ENCODE measurements around the gene WDR7.

Gene WDR7

DNA sequence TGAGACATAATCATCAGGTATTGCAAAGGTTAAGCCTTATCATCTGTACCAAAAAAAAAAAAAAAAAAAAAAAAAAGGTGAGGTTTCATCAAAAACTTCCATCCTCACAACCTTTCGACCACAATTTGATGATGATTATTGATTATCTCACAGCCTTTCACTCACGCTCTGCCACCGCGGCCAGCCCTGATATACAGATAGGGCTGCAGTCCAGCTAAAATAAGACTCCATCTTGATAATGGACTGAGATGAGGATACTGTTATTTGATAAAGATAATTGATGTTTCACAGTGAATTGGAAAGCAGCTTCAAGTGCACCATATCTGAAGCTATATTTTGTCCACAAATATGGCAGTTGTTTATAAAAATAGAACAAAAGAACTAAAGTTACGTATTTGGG lies 336.1 kb downstream of the WDR7 start:
- Histone ChIP-seq H3K18ac (ENCODE audit: low read depth in 1 of 2, low read length in 2 of 2) (no peak overlapping the region), H3K9ac (ENCODE audit: low read length) (no peak overlapping the region), H3K4me1 (ENCODE audit: control insufficient read depth, insufficient read depth, low read depth, low read length) (no peaks in the 10 kb centered on the region), H3K4me2 (ENCODE audit: low read length, poor library complexity, severe bottlenecking) (no peak overlapping the region), H2BK12ac (ENCODE audit: low read length in 2 of 2) (no peak overlapping the region), H3K4ac (ENCODE audit: low read depth in 1 of 2, low read length in 2 of 2) (no peak overlapping the region), H2AFZ (ENCODE audit: low read depth, low read length) (no peak overlapping the region), H4K8ac (ENCODE audit: low read length) (no peak overlapping the region), H2BK120ac (ENCODE audit: low read depth, low read length) (no peak overlapping the region), H3K14ac (ENCODE audit: low read length in 2 of 2) (no peak overlapping the region), H3K79me1 (replicated peaks; ENCODE audit: low read length, poor library complexity, severe bottlenecking) (no peaks in the 10 kb centered on the region), H3K23ac (ENCODE audit: low read length in 2 of 2) (no peak overlapping the region), H3K27ac (ENCODE audit: low read length, poor library complexity, severe bottlenecking) (no peak overlapping the region), H3K4me3 (ENCODE audit: insufficient read depth in 1 of 2, low read depth in 1 of 2, low read length in 2 of 2) (no peak overlapping the region), H2BK15ac (ENCODE audit: low read depth, poor library complexity, severe bottlenecking) (no peak overlapping the region), H3K9me3 (ENCODE audit: control insufficient read depth, low read length) (no peaks in the 10 kb centered on the region), H2AK5ac (ENCODE audit: low read length, severe bottlenecking) (no peak overlapping the region), H3K36me3 (ENCODE audit: control insufficient read depth in 1 of 2, insufficient read depth in 2 of 2, low read depth in 1 of 2, low read length in 2 of 2) (no peaks in the 10 kb centered on the region), H2BK5ac (ENCODE audit: low read depth, low read length, poor library complexity, severe bottlenecking) (no peak overlapping the region), H3K27me3 (ENCODE audit: control insufficient read depth in 1 of 2, insufficient read depth in 1 of 2, low read length in 2 of 2) (no peaks in the 10 kb centered on the region), H4K91ac (ENCODE audit: low read length) (no peak overlapping the region)
- 99% methylated on average over 3 of the region's 5 CpGs for WGBS
- no peak for DNase-seq

DNA sequence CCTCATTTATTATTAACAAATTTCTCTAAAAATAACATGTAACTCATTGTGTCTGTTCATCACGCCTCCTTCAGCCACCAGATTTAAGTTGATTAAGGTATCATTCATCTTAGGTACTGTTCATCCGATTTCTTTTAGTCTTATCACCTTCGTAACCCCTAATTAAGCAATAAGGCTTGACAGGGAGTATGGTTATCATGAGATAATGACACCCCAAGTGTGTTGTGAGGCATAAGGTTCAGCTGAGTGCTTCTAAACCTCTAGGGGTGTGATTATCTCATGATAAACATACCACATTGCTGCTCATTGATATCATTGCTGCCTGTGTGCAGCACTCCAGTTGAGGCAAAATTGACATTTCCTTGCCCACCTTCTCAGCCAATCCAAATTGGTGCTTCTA lies 336.9 kb downstream of the WDR7 start:
- H3K36me3 ChIP-seq (ENCODE audit: control insufficient read depth in 1 of 2, insufficient read depth in 2 of 2, low read depth in 1 of 2, low read length in 2 of 2), result no peaks in the 10 kb centered on the region
- no peak overlapping the region for H3K27ac ChIP-seq (ENCODE audit: low read length, poor library complexity, severe bottlenecking)
- H3K79me1 ChIP-seq (replicated peaks; ENCODE audit: low read length, poor library complexity, severe bottlenecking), result no peaks in the 10 kb centered on the region
- H3K18ac ChIP-seq (ENCODE audit: low read depth in 1 of 2, low read length in 2 of 2), result no peak overlapping the region
- no peak overlapping the region for H2BK15ac ChIP-seq (ENCODE audit: low read depth, poor library complexity, severe bottlenecking)
- no peak overlapping the region for H3K4me2 ChIP-seq (ENCODE audit: low read length, poor library complexity, severe bottlenecking)
- no peak overlapping the region for H3K9ac ChIP-seq (ENCODE audit: low read length)
- no peak overlapping the region for H3K4me3 ChIP-seq (ENCODE audit: insufficient read depth in 1 of 2, low read depth in 1 of 2, low read length in 2 of 2)
- no peak overlapping the region for H3K14ac ChIP-seq (ENCODE audit: low read length in 2 of 2)
- no peak overlapping the region for H2BK120ac ChIP-seq (ENCODE audit: low read depth, low read length)
- H3K9me3 ChIP-seq (ENCODE audit: control insufficient read depth, low read length), result no peaks in the 10 kb centered on the region
- 95% methylated on average over 3 of the region's 3 CpGs for WGBS
- H3K23ac ChIP-seq (ENCODE audit: low read length in 2 of 2), result no peak overlapping the region
- no peak for DNase-seq
- no peaks in the 10 kb centered on the region for H3K4me1 ChIP-seq (ENCODE audit: control insufficient read depth, insufficient read depth, low read depth, low read length)
- H2AFZ ChIP-seq (ENCODE audit: low read depth, low read length), result no peak overlapping the region
- no peak overlapping the region for H2BK12ac ChIP-seq (ENCODE audit: low read length in 2 of 2)
- no peak overlapping the region for H4K8ac ChIP-seq (ENCODE audit: low read length)
- no peak overlapping the region for H3K4ac ChIP-seq (ENCODE audit: low read depth in 1 of 2, low read length in 2 of 2)
- no peak overlapping the region for H4K91ac ChIP-seq (ENCODE audit: low read length)
- no peak overlapping the region for H2AK5ac ChIP-seq (ENCODE audit: low read length, severe bottlenecking)
- H3K27me3 ChIP-seq (ENCODE audit: control insufficient read depth in 1 of 2, insufficient read depth in 1 of 2, low read length in 2 of 2), result no peaks in the 10 kb centered on the region
- no peak overlapping the region for H2BK5ac ChIP-seq (ENCODE audit: low read depth, low read length, poor library complexity, severe bottlenecking)

DNA sequence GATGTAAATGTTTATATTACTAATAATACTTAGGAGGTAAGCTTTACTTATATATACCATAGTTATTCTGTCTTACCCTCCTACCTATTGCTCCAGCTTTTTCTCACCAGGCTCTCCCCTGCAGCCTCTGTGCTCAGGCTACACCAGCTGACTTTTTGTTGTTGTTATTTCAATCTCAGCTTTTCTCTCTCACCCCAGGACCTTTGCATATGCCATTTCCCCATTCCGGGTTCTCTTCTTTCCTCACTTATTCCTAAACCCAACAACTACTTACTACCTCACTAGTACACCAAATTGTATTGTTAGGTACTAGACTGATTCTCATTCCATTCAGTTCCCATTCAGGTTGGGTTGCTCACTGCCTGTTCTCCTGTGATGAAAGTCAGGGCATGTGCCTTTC lies 339.5 kb downstream of the WDR7 start:
- Histone ChIP-seq H2BK5ac (ENCODE audit: low read depth, low read length, poor library complexity, severe bottlenecking) (no peak overlapping the region), H3K4ac (ENCODE audit: low read depth in 1 of 2, low read length in 2 of 2) (no peak overlapping the region), H3K9me3 (ENCODE audit: control insufficient read depth, low read length) (no peaks in the 10 kb centered on the region), H2BK15ac (ENCODE audit: low read depth, poor library complexity, severe bottlenecking) (no peak overlapping the region), H3K27me3 (ENCODE audit: control insufficient read depth in 1 of 2, insufficient read depth in 1 of 2, low read length in 2 of 2) (no peaks in the 10 kb centered on the region), H4K91ac (ENCODE audit: low read length) (no peak overlapping the region), H3K4me2 (ENCODE audit: low read length, poor library complexity, severe bottlenecking) (no peak overlapping the region), H3K14ac (ENCODE audit: low read length in 2 of 2) (no peak overlapping the region), H2AK5ac (ENCODE audit: low read length, severe bottlenecking) (no peak overlapping the region), H3K4me3 (ENCODE audit: insufficient read depth in 1 of 2, low read depth in 1 of 2, low read length in 2 of 2) (no peak overlapping the region), H3K18ac (ENCODE audit: low read depth in 1 of 2, low read length in 2 of 2) (no peak overlapping the region), H4K8ac (ENCODE audit: low read length) (no peak overlapping the region), H3K9ac (ENCODE audit: low read length) (no peak overlapping the region), H3K23ac (ENCODE audit: low read length in 2 of 2) (no peak overlapping the region), H3K4me1 (ENCODE audit: control insufficient read depth, insufficient read depth, low read depth, low read length) (peaks cover 3% of the 10 kb centered on the region), H3K27ac (ENCODE audit: low read length, poor library complexity, severe bottlenecking) (no peak overlapping the region), H2BK12ac (ENCODE audit: low read length in 2 of 2) (no peak overlapping the region), H3K36me3 (ENCODE audit: control insufficient read depth in 1 of 2, insufficient read depth in 2 of 2, low read depth in 1 of 2, low read length in 2 of 2) (no peaks in the 10 kb centered on the region), H2AFZ (ENCODE audit: low read depth, low read length) (no peak overlapping the region), H3K79me1 (replicated peaks; ENCODE audit: low read length, poor library complexity, severe bottlenecking) (no peaks in the 10 kb centered on the region), H2BK120ac (ENCODE audit: low read depth, low read length) (no peak overlapping the region)
- 83% methylated on average over 1 of the region's 1 CpG for WGBS
- no peak for DNase-seq

DNA sequence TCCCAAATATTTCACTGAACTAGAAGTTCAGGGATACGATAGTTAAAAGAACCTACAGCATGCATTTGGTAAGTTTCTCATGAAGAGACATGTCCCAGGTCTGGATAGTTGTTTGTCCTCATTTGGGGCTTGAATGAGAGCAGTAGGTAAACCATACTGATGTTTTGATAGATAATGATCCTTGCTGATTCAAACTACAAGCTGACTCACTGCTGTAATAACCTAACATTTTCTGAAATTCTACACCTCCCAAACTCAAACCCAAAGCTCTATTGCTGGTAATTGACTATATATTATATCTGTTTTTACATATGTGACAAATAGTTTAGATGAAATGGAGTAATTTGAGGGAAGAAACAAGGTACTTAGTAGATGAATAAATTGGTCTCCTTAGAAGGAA lies 341.6 kb downstream of the WDR7 start:
- H3K4me3 ChIP-seq (ENCODE audit: insufficient read depth in 1 of 2, low read depth in 1 of 2, low read length in 2 of 2), result no peak overlapping the region
- H3K9ac ChIP-seq (ENCODE audit: low read length), result no peak overlapping the region
- 100% methylated on average over 1 of the region's 1 CpG for WGBS
- no peak overlapping the region for H4K8ac ChIP-seq (ENCODE audit: low read length)
- no peak overlapping the region for H4K91ac ChIP-seq (ENCODE audit: low read length)
- no peak overlapping the region for H2BK15ac ChIP-seq (ENCODE audit: low read depth, poor library complexity, severe bottlenecking)
- H2BK5ac ChIP-seq (ENCODE audit: low read depth, low read length, poor library complexity, severe bottlenecking), result no peak overlapping the region
- H3K4me2 ChIP-seq (ENCODE audit: low read length, poor library complexity, severe bottlenecking), result no peak overlapping the region
- no peaks in the 10 kb centered on the region for H3K36me3 ChIP-seq (ENCODE audit: control insufficient read depth in 1 of 2, insufficient read depth in 2 of 2, low read depth in 1 of 2, low read length in 2 of 2)
- no peak overlapping the region for H3K4ac ChIP-seq (ENCODE audit: low read depth in 1 of 2, low read length in 2 of 2)
- peaks cover 3% of the 10 kb centered on the region for H3K4me1 ChIP-seq (ENCODE audit: control insufficient read depth, insufficient read depth, low read depth, low read length)
- H3K79me1 ChIP-seq (replicated peaks; ENCODE audit: low read length, poor library complexity, severe bottlenecking), result no peaks in the 10 kb centered on the region
- H3K9me3 ChIP-seq (ENCODE audit: control insufficient read depth, low read length), result no peaks in the 10 kb centered on the region
- H3K27me3 ChIP-seq (ENCODE audit: control insufficient read depth in 1 of 2, insufficient read depth in 1 of 2, low read length in 2 of 2), result no peaks in the 10 kb centered on the region
- no peak overlapping the region for H2BK12ac ChIP-seq (ENCODE audit: low read length in 2 of 2)
- no peak overlapping the region for H2AFZ ChIP-seq (ENCODE audit: low read depth, low read length)
- no peak overlapping the region for H2AK5ac ChIP-seq (ENCODE audit: low read length, severe bottlenecking)
- no peak for DNase-seq
- no peak overlapping the region for H3K27ac ChIP-seq (ENCODE audit: low read length, poor library complexity, severe bottlenecking)
- no peak overlapping the region for H2BK120ac ChIP-seq (ENCODE audit: low read depth, low read length)
- H3K23ac ChIP-seq (ENCODE audit: low read length in 2 of 2), result no peak overlapping the region
- no peak overlapping the region for H3K14ac ChIP-seq (ENCODE audit: low read length in 2 of 2)
- H3K18ac ChIP-seq (ENCODE audit: low read depth in 1 of 2, low read length in 2 of 2), result no peak overlapping the region

Data from mesenchymal stem cell (in vitro differentiated cells and primary cell).